ENCODE data around the gene KLK6.

- TF ChIP-seq CTCF (IDR thresholded peaks at IDR 0.05), result no peak
- TF ChIP-seq POLR2A (IDR thresholded peaks at IDR 0.05; ENCODE audit: low read depth), result no peak
- no peak for TF ChIP-seq EP300 (IDR thresholded peaks at IDR 0.05)
- TF ChIP-seq POLR2AphosphoS5 (IDR thresholded peaks at IDR 0.05), result no peak
These were observed 37.2 kb downstream of the KLK6 start for GRCh38 chr19:50932018-50932689.
